GM12878 (cell line): ENCODE measurements around the gene CPA4. TPM values are rescaled to one million over a fixed set of nuclear protein-coding genes. Genes with fewer than 3 reads are reported as not detected.

ENCODE experiments used
- ATAC-seq: fragments of 200-7000 bp; cut with Tn5 transposase; 3 replicates; pipeline ENCODE4 v1.9.1; 2020; ENCODE audit warnings: mild to moderate bottlenecking, moderate library complexity
- BruUV-seq: library from RNA; stranded (reverse); fragments of 400-500 nt; replicated peaks from 2 replicates; lab custom pipeline; 2021; lab: Mats Ljungman, UMichigan
- CTCF ChIA-PET: fragments of 300-600 bp; sonication (Branson Sonifier 250); formaldehyde crosslinking; extraction: SDS; loops from one replicate; lab custom pipeline; 2021; ENCODE audit warnings: inconsistent platforms; lab: Yijun Ruan, JAX
- POLR2A ChIA-PET: fragments of 350-600 bp; formaldehyde crosslinking; extraction: SDS; loops from one replicate; lab custom pipeline; 2021; ENCODE audit warnings: inconsistent platforms; lab: Charles Lee
- RAD21 ChIA-PET: fragments of 300-600 bp; sonication (Branson Sonifier 250); formaldehyde crosslinking; loops from one replicate; lab custom pipeline; 2023; ENCODE audit warnings: antibody characterized with exemption; ENCODE audit not compliant: unreplicated experiment; lab: Charles Lee
- SMC1A ChIA-PET: fragments of 300-600 bp; sonication (Branson Sonifier 250); formaldehyde crosslinking; loops from one replicate; lab custom pipeline; 2023; ENCODE audit not compliant: unreplicated experiment, uncharacterized antibody; lab: Charles Lee
- DNase-seq: peaks from one replicate; pipeline ENCODE4 v3.0.0-alpha.2; 2011; ENCODE audit warnings: low read depth, low spot score
- FAIRE-seq: peaks from 3 replicates; lab custom pipeline; 2011; peaks lifted over from hg19 to GRCh38; lab: Jason Lieb, UNC
- H2AFZ ChIP-seq: 2 replicates; pipeline ENCODE4 v1.6.0; 2011; ENCODE audit warnings: low read depth, low read length, control low read depth; ENCODE audit not compliant: control insufficient read depth
- H3K27ac ChIP-seq: 2 replicates; pipeline ENCODE4 v1.5.1; 2011; ENCODE audit warnings: control low read depth; ENCODE audit not compliant: control insufficient read depth, insufficient read depth
- H3K27me3 ChIP-seq, 2 experiments: replicated peaks in 1 of 2; 2 replicates each; pipeline versions ENCODE4 v1.6.0 to v1.6.1; 2011; ENCODE audit warnings: low read length in 1 of 2; ENCODE audit not compliant: control insufficient read depth in 2 of 2, insufficient read depth in 2 of 2
- H3K36me3 ChIP-seq, 2 experiments: 2 replicates each; pipeline ENCODE4 v1.5.1; 2011; ENCODE audit warnings: low read length in 1 of 2; ENCODE audit not compliant: control insufficient read depth in 2 of 2, insufficient read depth in 2 of 2
- H3K4me1 ChIP-seq: 2 replicates; pipeline ENCODE4 v1.6.1; 2011; ENCODE audit warnings: mild to moderate bottlenecking, low read length, moderate library complexity, mixed read lengths; ENCODE audit not compliant: control insufficient read depth, insufficient read depth
- H3K4me2 ChIP-seq: 2 replicates; pipeline ENCODE4 v1.6.0; 2011; ENCODE audit warnings: control low read depth; ENCODE audit not compliant: control insufficient read depth, insufficient read depth
- H3K4me3 ChIP-seq: fragments of 200-600 bp; sonication (generic); 2 replicates; pipeline ENCODE4 v1.5.1; 2016
- H3K79me2 ChIP-seq: 2 replicates; pipeline ENCODE4 v1.6.0; 2011; ENCODE audit warnings: low read length; ENCODE audit not compliant: control insufficient read depth, insufficient read depth
- H3K9ac ChIP-seq: 2 replicates; pipeline ENCODE4 v1.8.0; 2011; ENCODE audit warnings: low read length, control low read depth, mixed read lengths; ENCODE audit not compliant: control insufficient read depth, insufficient read depth
- H3K9me3 ChIP-seq: replicated peaks from 3 replicates; pipeline ENCODE4 v1.5.1; 2011; ENCODE audit warnings: mild to moderate bottlenecking, low read length; ENCODE audit not compliant: control insufficient read depth, insufficient read depth
- H4K20me1 ChIP-seq: 2 replicates; pipeline ENCODE4 v1.6.0; 2011; ENCODE audit not compliant: control insufficient read depth, insufficient read depth
- CBX5 ChIP-seq: sonication (generic); IDR thresholded peaks from 2 replicates; pipeline ENCODE4 v1.6.1; 2016; ENCODE audit warnings: low read depth, moderate library complexity, mild to moderate bottlenecking, inconsistent platforms
- EED ChIP-seq: sonication (generic); IDR thresholded peaks from 2 replicates; pipeline ENCODE4 v1.6.1; 2016; ENCODE audit warnings: antibody characterized with exemption, low read depth
- EP300 ChIP-seq, 2 experiments: fragments of 150-350 bp in 1 of 2; IDR thresholded peaks; 2 replicates each; pipeline ENCODE4 v1.6.1; 2011 to 2012; ENCODE audit warnings: low read depth in 2 of 2, low read length in 2 of 2, borderline replicate concordance in 1 of 2, improper control_type of control experiment in 1 of 2, inconsistent platforms in 1 of 2; ENCODE audit not compliant: control insufficient read depth in 1 of 2
- ESRRA ChIP-seq: IDR thresholded peaks from 2 replicates; pipeline ENCODE4 v1.6.1; 2012; ENCODE audit warnings: mild to moderate bottlenecking, low read length, improper control_type of control experiment
- HDGF ChIP-seq: fragments of 450-650 bp; IDR thresholded peaks from 2 replicates; pipeline ENCODE4 v1.6.1; 2016; ENCODE audit warnings: antibody characterized with exemption
- MTA3 ChIP-seq: IDR thresholded peaks from 2 replicates; pipeline ENCODE4 v1.6.1; 2012; ENCODE audit warnings: low read length, inconsistent platforms, borderline replicate concordance
- NFXL1 ChIP-seq: fragments of 450-650 bp; IDR thresholded peaks from 2 replicates; pipeline ENCODE4 v1.6.1; 2017; ENCODE audit warnings: antibody characterized with exemption, mild to moderate bottlenecking, borderline replicate concordance
- STAT3 ChIP-seq: IDR thresholded peaks from 2 replicates; pipeline ENCODE4 v1.6.1; 2011; ENCODE audit warnings: low read depth, low read length, improper control_type of control experiment
- TAF1 ChIP-seq: IDR thresholded peaks from 2 replicates; pipeline ENCODE4 v1.6.1; 2011; ENCODE audit warnings: mild to moderate bottlenecking, low read depth, low read length, borderline replicate concordance
- TARDBP ChIP-seq: IDR thresholded peaks from 2 replicates; pipeline ENCODE4 v1.6.1; 2016; ENCODE audit warnings: borderline replicate concordance
- YY1 ChIP-seq: IDR thresholded peaks from 2 replicates; pipeline ENCODE4 v1.6.1; 2011; ENCODE audit warnings: low read depth, mild to moderate bottlenecking, low read length
- ZNF217 ChIP-seq: fragments of 450-650 bp; IDR thresholded peaks from 2 replicates; pipeline ENCODE4 v1.6.1; 2017; ENCODE audit warnings: antibody characterized with exemption, mild to moderate bottlenecking
- WGBS: methylation state at CpG from one replicate; pipeline ENCODE4 v1.1.6; 2016; ENCODE audit warnings: low lambda C conversion rate; ENCODE audit not compliant: insufficient replicate concordance, insufficient coverage; ENCODE audit errors: missing lambda C conversion rate; 5-methylcytosine and 5-hydroxymethylcytosine counted together
- in situ Hi-C: fragments of 300-500 bp; cut with MboI; formaldehyde crosslinking; loops from 9 replicates; pipeline ENCODE4 v1.14.3; 2018; ENCODE audit warnings: mixed read lengths
- intact Hi-C: fragments of 100-400 bp; cut with micrococcal nuclease; formaldehyde crosslinking; loops from one replicate; pipeline ENCODE4 v1.14.2; 2022; ENCODE audit not compliant: unreplicated experiment
- polyA plus RNA-seq, 11 experiments: library from polyadenylated mRNA; depleted of rRNA in 4 of 11; unstranded in 6 of 11; stranded (reverse) in 5 of 11; fragments of >200 nt; fragmentation: Nextera tagmentation in 4 of 11; fragmentation: Illumina TruSeq in 1 of 11; extraction: Ambion mirVana in 4 of 11; extraction: Trizol in 1 of 11; gene quantifications; 1 replicate in 1 of 11; 2 replicates in 10 of 11; pipeline versions ENCODE4 v1.2.1 to v1.2.3, GENCODE V29; 2011 to 2016; ENCODE audit warnings: inconsistent platforms in 2 of 11, missing spikeins in 2 of 11, low read depth in 1 of 11
- total RNA-seq, 4 experiments: library from RNA; depleted of rRNA in 3 of 4; stranded (reverse); fragments of >200 nt in 3 of 4; fragmentation: Illumina TruSeq in 1 of 4; extraction: Trizol in 1 of 4; gene quantifications; 2 replicates each; pipeline versions ENCODE4 v1.2.1 to v1.2.3, GENCODE V29; 2013 to 2021
- TF ChIP-seq, protein P1 (sequence below): fragments of 450-650 bp; IDR thresholded peaks from 2 replicates; pipeline ENCODE4 v1.6.1; 2017; ENCODE audit warnings: borderline replicate concordance
- TF ChIP-seq, protein P2 (sequence below): fragments of 450-650 bp; IDR thresholded peaks from 2 replicates; pipeline ENCODE4 v1.6.1; 2017; ENCODE audit warnings: mild to moderate bottlenecking
- TF ChIP-seq, protein P3 (sequence below): fragments of 450-650 bp; formaldehyde crosslinking; IDR thresholded peaks from 2 replicates; pipeline ENCODE4 v1.4.0; 2022; ENCODE audit warnings: mild to moderate bottlenecking, moderate library complexity

The CPA4 gene
- total and polyA plus RNA-seq, 10 of the 15 experiments (the other 5 are each of a cell fraction or from before 2014, with no cell fraction given) = 0.05 to 0.35 (median 0.18) TPM; not detected in 1

DNA sequence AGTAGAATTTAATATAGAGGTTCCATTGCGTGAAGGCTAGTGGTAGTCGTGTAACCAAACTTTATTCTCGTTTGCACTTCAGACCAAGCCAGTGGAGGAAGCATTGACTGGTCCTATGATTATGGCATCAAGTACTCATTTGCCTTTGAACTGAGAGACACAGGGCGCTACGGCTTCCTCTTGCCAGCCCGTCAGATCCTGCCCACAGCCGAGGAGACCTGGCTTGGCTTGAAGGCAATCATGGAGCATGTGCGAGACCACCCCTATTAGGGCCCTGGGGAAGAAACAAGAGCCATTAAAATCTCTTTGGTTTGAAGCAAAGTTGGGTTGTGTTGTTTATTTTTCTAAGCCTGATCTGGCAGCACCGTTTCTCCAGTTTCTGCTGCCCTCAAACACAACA is 3.5 kb upstream of the CPA4 start:
- ChIA-PET CTCF (no interaction called here), POLR2A (no interaction called here), RAD21 (no interaction called here)
- Histone ChIP-seq H3K9me3 (no peaks in the 10 kb centered on the region; the same call in 2 of the 3 replicates), H3K9ac (no peak overlapping the region), H3K36me3 (no peaks in the 10 kb centered on the region), H3K4me2 (no peak overlapping the region), H3K4me1 (no peaks in the 10 kb centered on the region), H3K4me3 (no peak overlapping the region)
- intact Hi-C loops (no loop called here), in situ Hi-C loops (no loop called here)
- FAIRE-seq (no peak), ATAC-seq (no peak)
- WGBS = 57% methylated on average over 9 of the region's 9 CpGs
- no TSS peak for BruUV-seq
- TF ChIP-seq EP300 (IDR thresholded peaks at IDR 0.05; ENCODE audit: borderline replicate concordance in 1 of 2, control insufficient read depth in 1 of 2, low read depth in 2 of 2, low read length in 2 of 2) (no peak), ZNF217 (no peak), STAT3 (no peak), TARDBP (no peak), YY1 (no peak), HDGF (no peak), NFXL1 (no peak), ESRRA (no peak), TAF1 (no peak), CBX5 (no peak), EED (no peak), MTA3 (no peak)
- TF ChIP-seq, protein P1, sequence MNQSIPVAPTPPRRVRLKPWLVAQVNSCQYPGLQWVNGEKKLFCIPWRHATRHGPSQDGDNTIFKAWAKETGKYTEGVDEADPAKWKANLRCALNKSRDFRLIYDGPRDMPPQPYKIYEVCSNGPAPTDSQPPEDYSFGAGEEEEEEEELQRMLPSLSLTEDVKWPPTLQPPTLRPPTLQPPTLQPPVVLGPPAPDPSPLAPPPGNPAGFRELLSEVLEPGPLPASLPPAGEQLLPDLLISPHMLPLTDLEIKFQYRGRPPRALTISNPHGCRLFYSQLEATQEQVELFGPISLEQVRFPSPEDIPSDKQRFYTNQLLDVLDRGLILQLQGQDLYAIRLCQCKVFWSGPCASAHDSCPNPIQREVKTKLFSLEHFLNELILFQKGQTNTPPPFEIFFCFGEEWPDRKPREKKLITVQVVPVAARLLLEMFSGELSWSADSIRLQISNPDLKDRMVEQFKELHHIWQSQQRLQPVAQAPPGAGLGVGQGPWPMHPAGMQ = no peak
- TF ChIP-seq, protein P2, sequence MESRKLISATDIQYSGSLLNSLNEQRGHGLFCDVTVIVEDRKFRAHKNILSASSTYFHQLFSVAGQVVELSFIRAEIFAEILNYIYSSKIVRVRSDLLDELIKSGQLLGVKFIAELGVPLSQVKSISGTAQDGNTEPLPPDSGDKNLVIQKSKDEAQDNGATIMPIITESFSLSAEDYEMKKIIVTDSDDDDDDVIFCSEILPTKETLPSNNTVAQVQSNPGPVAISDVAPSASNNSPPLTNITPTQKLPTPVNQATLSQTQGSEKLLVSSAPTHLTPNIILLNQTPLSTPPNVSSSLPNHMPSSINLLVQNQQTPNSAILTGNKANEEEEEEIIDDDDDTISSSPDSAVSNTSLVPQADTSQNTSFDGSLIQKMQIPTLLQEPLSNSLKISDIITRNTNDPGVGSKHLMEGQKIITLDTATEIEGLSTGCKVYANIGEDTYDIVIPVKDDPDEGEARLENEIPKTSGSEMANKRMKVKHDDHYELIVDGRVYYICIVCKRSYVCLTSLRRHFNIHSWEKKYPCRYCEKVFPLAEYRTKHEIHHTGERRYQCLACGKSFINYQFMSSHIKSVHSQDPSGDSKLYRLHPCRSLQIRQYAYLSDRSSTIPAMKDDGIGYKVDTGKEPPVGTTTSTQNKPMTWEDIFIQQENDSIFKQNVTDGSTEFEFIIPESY = no peak
- TF ChIP-seq, protein P3, sequence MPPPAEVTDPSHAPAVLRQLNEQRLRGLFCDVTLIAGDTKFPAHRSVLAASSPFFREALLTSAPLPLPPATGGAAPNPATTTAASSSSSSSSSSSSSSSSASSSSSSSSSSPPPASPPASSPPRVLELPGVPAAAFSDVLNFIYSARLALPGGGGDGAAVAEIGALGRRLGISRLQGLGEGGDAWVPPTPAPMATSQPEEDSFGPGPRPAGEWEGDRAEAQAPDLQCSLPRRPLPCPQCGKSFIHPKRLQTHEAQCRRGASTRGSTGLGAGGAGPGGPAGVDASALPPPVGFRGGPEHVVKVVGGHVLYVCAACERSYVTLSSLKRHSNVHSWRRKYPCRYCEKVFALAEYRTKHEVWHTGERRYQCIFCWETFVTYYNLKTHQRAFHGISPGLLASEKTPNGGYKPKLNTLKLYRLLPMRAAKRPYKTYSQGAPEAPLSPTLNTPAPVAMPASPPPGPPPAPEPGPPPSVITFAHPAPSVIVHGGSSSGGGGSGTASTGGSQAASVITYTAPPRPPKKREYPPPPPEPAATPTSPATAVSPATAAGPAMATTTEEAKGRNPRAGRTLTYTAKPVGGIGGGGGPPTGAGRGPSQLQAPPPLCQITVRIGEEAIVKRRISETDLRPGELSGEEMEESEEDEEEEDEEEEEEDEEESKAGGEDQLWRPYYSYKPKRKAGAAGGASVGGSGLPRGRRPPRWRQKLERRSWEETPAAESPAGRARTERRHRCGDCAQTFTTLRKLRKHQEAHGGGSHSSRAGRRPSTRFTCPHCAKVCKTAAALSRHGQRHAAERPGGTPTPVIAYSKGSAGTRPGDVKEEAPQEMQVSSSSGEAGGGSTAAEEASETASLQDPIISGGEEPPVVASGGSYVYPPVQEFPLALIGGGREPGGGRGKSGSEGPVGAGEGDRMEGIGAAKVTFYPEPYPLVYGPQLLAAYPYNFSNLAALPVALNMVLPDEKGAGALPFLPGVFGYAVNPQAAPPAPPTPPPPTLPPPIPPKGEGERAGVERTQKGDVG (CRISPR knock-in tag) = no peak
- TF ChIP-seq, all 136 proteins: peak for 0
- Histone ChIP-seq H4K20me1 (no peaks in the 10 kb centered on the region), H3K79me2 (no peaks in the 10 kb centered on the region), H3K27me3 (no peaks in the 10 kb centered on the region), H2AFZ (no peak overlapping the region), H3K27ac (no peak overlapping the region)
- DNase-seq = no peak
- SMC1A ChIA-PET = no interaction called here
